Measurements from ENCODE around the gene VLDLR.

DNA sequence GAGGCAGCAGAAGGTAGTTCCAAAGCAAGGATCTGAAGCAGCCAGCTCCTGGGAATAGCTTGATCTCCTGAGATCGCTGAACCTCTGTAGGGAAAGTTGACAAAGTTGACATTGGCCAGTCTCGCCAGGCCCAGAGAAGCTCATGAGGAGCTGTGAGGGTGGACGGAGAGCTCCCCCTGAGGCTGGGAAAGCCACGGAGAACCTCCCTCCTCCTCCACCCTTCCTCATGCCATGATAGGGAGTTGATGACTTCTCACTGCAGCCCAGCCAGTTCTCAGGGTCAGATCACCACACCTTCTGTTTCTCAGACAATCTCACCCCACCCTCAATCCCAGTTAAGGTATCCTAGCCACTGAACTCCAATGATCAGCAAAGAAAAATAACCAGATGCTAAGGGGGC lies 65.3 kb downstream of the VLDLR start:
- TF ChIP-seq, protein P1, sequence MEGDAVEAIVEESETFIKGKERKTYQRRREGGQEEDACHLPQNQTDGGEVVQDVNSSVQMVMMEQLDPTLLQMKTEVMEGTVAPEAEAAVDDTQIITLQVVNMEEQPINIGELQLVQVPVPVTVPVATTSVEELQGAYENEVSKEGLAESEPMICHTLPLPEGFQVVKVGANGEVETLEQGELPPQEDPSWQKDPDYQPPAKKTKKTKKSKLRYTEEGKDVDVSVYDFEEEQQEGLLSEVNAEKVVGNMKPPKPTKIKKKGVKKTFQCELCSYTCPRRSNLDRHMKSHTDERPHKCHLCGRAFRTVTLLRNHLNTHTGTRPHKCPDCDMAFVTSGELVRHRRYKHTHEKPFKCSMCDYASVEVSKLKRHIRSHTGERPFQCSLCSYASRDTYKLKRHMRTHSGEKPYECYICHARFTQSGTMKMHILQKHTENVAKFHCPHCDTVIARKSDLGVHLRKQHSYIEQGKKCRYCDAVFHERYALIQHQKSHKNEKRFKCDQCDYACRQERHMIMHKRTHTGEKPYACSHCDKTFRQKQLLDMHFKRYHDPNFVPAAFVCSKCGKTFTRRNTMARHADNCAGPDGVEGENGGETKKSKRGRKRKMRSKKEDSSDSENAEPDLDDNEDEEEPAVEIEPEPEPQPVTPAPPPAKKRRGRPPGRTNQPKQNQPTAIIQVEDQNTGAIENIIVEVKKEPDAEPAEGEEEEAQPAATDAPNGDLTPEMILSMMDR (IDR thresholded peaks at IDR 0.05; ENCODE audit: insufficient read depth, low read length): no peak
- TF ChIP-seq REST (IDR thresholded peaks at IDR 0.05; ENCODE audit: insufficient replicate concordance, low read depth): no peak
- TF ChIP-seq SPI1 (IDR thresholded peaks at IDR 0.05; ENCODE audit: borderline replicate concordance, low read depth): no peak

Measured in HL-60 (cell line).